Brain microvascular endothelial cell (primary cell): ENCODE measurements around the gene AHDC1.
"Not testable (repeated sequence)": the region's sequence is repeated elsewhere in the genome, so short reads cannot be mapped to it uniquely, and the experiment has no call there.

Experiments used
- DNase-seq: peaks from one replicate; pipeline ENCODE4 v3.0.0-alpha.2; 2020
- H3K27ac ChIP-seq: fragments of 250-450 bp; sonication (Bioruptor Pico); 2 replicates; pipeline ENCODE4 v1.5.1; 2020; ENCODE audit warnings: mild to moderate bottlenecking, moderate library complexity
- H3K27me3 ChIP-seq: fragments of 250-450 bp; sonication (Bioruptor Pico); replicated peaks from 2 replicates; pipeline ENCODE4 v1.5.1; 2020; ENCODE audit warnings: mild to moderate bottlenecking
- H3K36me3 ChIP-seq: fragments of 250-450 bp; sonication (Bioruptor Pico); replicated peaks from 2 replicates; pipeline ENCODE4 v1.5.1; 2020; ENCODE audit warnings: mild to moderate bottlenecking
- H3K4me3 ChIP-seq: 2 replicates; pipeline ENCODE4 v1.5.1; 2011; ENCODE audit warnings: low read depth, mild to moderate bottlenecking, control low read depth, low read length, moderate library complexity
- CTCF ChIP-seq: IDR thresholded peaks from 2 replicates; pipeline ENCODE4 v1.5.1; 2011; ENCODE audit warnings: low read depth, mild to moderate bottlenecking, moderate library complexity, low read length, control low read depth, inconsistent platforms; ENCODE audit errors: missing control alignments
- in situ Hi-C: cut with HindIII; loops from 2 replicates; pipeline ENCODE4 v1.10.0; 2017; ENCODE audit warnings: low sequenced_read_pairs, low pct_ligation_motif_present

Gene AHDC1

GRCh38 chr1:27544834-27545233 lies 59.1 kb downstream of the AHDC1 start:
- no peak overlapping the region for H3K4me3 ChIP-seq
- H3K27me3 ChIP-seq, result no peaks in the 10 kb centered on the region
- in situ Hi-C loops, result no loop called here
- H3K27ac ChIP-seq, result no peak overlapping the region
- DNase-seq, result no peak
- H3K36me3 ChIP-seq, result peaks cover 32% of the 10 kb centered on the region
- TF ChIP-seq CTCF, result no peak

GRCh38 chr1:27543284-27543683 lies 60.7 kb downstream of the AHDC1 start:
- no peak overlapping the region for H3K4me3 ChIP-seq
- in situ Hi-C loops, result no loop called here
- no peaks in the 10 kb centered on the region for H3K27me3 ChIP-seq
- H3K27ac ChIP-seq, result peak overlapping the region; percentile 61
- no peak for DNase-seq
- no peak for TF ChIP-seq CTCF
- peaks cover 24% of the 10 kb centered on the region for H3K36me3 ChIP-seq

GRCh38 chr1:27542463-27543273 lies 61.3 kb downstream of the AHDC1 start:
- H3K36me3 ChIP-seq, result peaks cover 18% of the 10 kb centered on the region
- DNase-seq, result peak; percentile 79

GRCh38 chr1:27539901-27540861 lies 63.8 kb downstream of the AHDC1 start:
- in situ Hi-C loops, result no loop called here
- no peak overlapping the region for H3K4me3 ChIP-seq
- peak; percentile 54 for DNase-seq
- no peak for TF ChIP-seq CTCF
- peak overlapping the region; percentile 43 for H3K27ac ChIP-seq
- peaks cover 3% of the 10 kb centered on the region for H3K36me3 ChIP-seq
- no peaks in the 10 kb centered on the region for H3K27me3 ChIP-seq

More at GRCh38 chr1:27542463-27543273, 61.3 kb downstream of the AHDC1 start:
- in situ Hi-C loops, result no loop called here
- H3K27ac ChIP-seq, result peak overlapping the region; percentile 61
- H3K4me3 ChIP-seq, result no peak overlapping the region
- TF ChIP-seq CTCF, result no peak
- no peaks in the 10 kb centered on the region for H3K27me3 ChIP-seq

GRCh38 chr1:27538793-27539192 lies 65.2 kb downstream of the AHDC1 start:
- peaks cover 2% of the 10 kb centered on the region for H3K36me3 ChIP-seq
- peak; percentile 59 for DNase-seq
- H3K27ac ChIP-seq, result peak overlapping the region; percentile 22
- H3K4me3 ChIP-seq, result no peak overlapping the region
- TF ChIP-seq CTCF, result no peak
- in situ Hi-C loops, result no loop called here
- no peaks in the 10 kb centered on the region for H3K27me3 ChIP-seq

GRCh38 chr1:27538305-27538676 lies 65.7 kb downstream of the AHDC1 start:
- peak overlapping the region; percentile 22 for H3K27ac ChIP-seq
- in situ Hi-C loops, DNase-seq, H3K27me3 ChIP-seq, H3K4me3 ChIP-seq, H3K36me3 ChIP-seq: not testable (repeated sequence)
